ENCODE results near the gene PHTF2.

DNA sequence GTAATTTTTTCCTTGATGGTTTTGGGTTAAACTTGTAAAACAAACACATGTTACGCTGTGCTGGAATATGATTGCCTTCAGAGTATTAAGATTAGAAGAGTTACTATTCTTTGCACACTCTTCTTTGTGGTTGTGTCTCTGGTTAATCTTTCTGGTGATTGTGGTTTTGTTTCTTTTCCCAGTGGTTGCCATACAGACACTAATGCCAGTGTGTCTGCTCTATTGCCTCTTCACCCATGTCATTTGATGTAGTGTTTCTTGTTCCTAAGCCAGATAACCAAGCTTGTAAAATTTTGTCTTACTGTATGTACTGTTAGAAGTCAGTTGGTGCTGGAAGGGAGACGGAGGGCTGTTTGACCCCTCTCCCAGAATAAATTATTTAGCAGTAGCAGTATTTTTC, 124.8 kb downstream of the PHTF2 start:
- TF ChIP-seq BHLHE40 (IDR thresholded peaks at IDR 0.05; ENCODE audit: borderline replicate concordance) = no peak
- no peak for TF ChIP-seq SP1 (IDR thresholded peaks at IDR 0.05)

Measured in HEK293T (cell line).